WTC11 (cell line): ENCODE measurements around the gene ZNHIT1. TPM values are rescaled to one million over a fixed set of nuclear protein-coding genes. Genes with fewer than 3 reads are reported as not detected.

ENCODE experiments used
- ATAC-seq: fragments of 200-7000 bp; cut with Tn5 transposase; 2 replicates; pipeline ENCODE4 v1.10.0; 2021; ENCODE audit warnings: mild to moderate bottlenecking, moderate library complexity
- CTCF ChIA-PET: fragments of 300-600 bp; sonication (Branson Sonifier 250); formaldehyde crosslinking; loops from one replicate; lab custom pipeline; 2021; ENCODE audit warnings: antibody characterized with exemption; lab: Charles Lee
- POLR2A ChIA-PET: fragments of 350-600 bp; sonication (Branson Sonifier 250); formaldehyde crosslinking; loops from one replicate; lab custom pipeline; 2021; ENCODE audit warnings: antibody characterized with exemption; lab: Charles Lee
- DNase-seq: peaks from one replicate; pipeline ENCODE4 v3.0.0; 2021; ENCODE audit warnings: low spot score
- H3K27ac Mint-ChIP-seq: 2 replicates; pipeline ENCODE4 v1.8.0; 2021; ENCODE audit warnings: mixed read lengths
- H3K27me3 Mint-ChIP-seq: 2 replicates; pipeline ENCODE4 v1.8.0; 2021; ENCODE audit warnings: low read depth, mild to moderate bottlenecking, moderate library complexity, mixed read lengths
- H3K36me3 Mint-ChIP-seq: 2 replicates; pipeline ENCODE4 v1.8.0; 2021; ENCODE audit warnings: mixed read lengths
- H3K4me1 Mint-ChIP-seq: 2 replicates; pipeline ENCODE4 v1.8.0; 2022; ENCODE audit warnings: mixed read lengths
- H3K4me3 Mint-ChIP-seq: 2 replicates; pipeline ENCODE4 v1.8.0; 2021; ENCODE audit warnings: mild to moderate bottlenecking, moderate library complexity, mixed read lengths
- H3K9me3 Mint-ChIP-seq: 2 replicates; pipeline ENCODE4 v1.8.0; 2021; ENCODE audit warnings: mixed read lengths
- CREM ChIP-seq: sonication (generic); formaldehyde crosslinking; IDR thresholded peaks from 2 replicates; pipeline ENCODE4 v1.8.1; 2022; ENCODE audit warnings: mild to moderate bottlenecking, missing genetic modification reagents, moderate library complexity
- GABPB1 ChIP-seq: sonication (generic); formaldehyde crosslinking; IDR thresholded peaks from 2 replicates; pipeline ENCODE4 v1.8.1; 2023; ENCODE audit warnings: mild to moderate bottlenecking, missing genetic modification reagents
- GTF2I ChIP-seq: fragments of 250-450 bp; sonication (Bioruptor Pico); conservative IDR thresholded peaks from 2 replicates; pipeline ENCODE4 v1.4.0; 2021; ENCODE audit warnings: mild to moderate bottlenecking
- MXD4 ChIP-seq: fragments of 250-450 bp; sonication (Bioruptor Pico); IDR thresholded peaks from 2 replicates; pipeline ENCODE4 v1.8.0; 2021; ENCODE audit warnings: mild to moderate bottlenecking, moderate library complexity, borderline replicate concordance
- MYBL2 ChIP-seq: sonication (generic); formaldehyde crosslinking; IDR thresholded peaks from 2 replicates; pipeline ENCODE4 v1.8.1; 2023; ENCODE audit warnings: mild to moderate bottlenecking, moderate library complexity, missing genetic modification reagents
- NFE2L1 ChIP-seq: sonication (generic); formaldehyde crosslinking; IDR thresholded peaks from 2 replicates; pipeline ENCODE4 v1.8.1; 2023; ENCODE audit warnings: missing genetic modification reagents
- RORB ChIP-seq: fragments of 250-450 bp; sonication (Bioruptor Pico); IDR thresholded peaks from 2 replicates; pipeline ENCODE4 v1.9.0; 2021; ENCODE audit warnings: mild to moderate bottlenecking
- SMAD3 ChIP-seq: sonication (generic); formaldehyde crosslinking; IDR thresholded peaks from 2 replicates; pipeline ENCODE4 v1.8.0; 2022; ENCODE audit warnings: missing genetic modification reagents, mild to moderate bottlenecking, borderline replicate concordance
- SP1 ChIP-seq: sonication (generic); formaldehyde crosslinking; conservative IDR thresholded peaks from 2 replicates; pipeline ENCODE4 v1.8.1; 2022; ENCODE audit warnings: missing genetic modification reagents
- TEAD1 ChIP-seq: sonication (generic); formaldehyde crosslinking; IDR thresholded peaks from 2 replicates; pipeline ENCODE4 v1.8.0; 2022; ENCODE audit warnings: mild to moderate bottlenecking, missing genetic modification reagents
- TEAD4 ChIP-seq: sonication (generic); formaldehyde crosslinking; IDR thresholded peaks from 2 replicates; pipeline ENCODE4 v1.8.0; 2022; ENCODE audit warnings: mild to moderate bottlenecking, missing genetic modification reagents
- ZNF232 ChIP-seq: sonication (generic); formaldehyde crosslinking; IDR thresholded peaks from 2 replicates; pipeline ENCODE4 v1.8.0; 2022; ENCODE audit warnings: mild to moderate bottlenecking, missing genetic modification reagents
- ZNF423 ChIP-seq: fragments of 250-450 bp; sonication (Bioruptor Pico); IDR thresholded peaks from 2 replicates; pipeline ENCODE4 v2.1.2; 2022; ENCODE audit warnings: mild to moderate bottlenecking, moderate library complexity
- total RNA-seq: library from RNA; stranded (reverse); gene quantifications from 3 replicates; pipeline ENCODE4 v1.2.3, GENCODE V29; 2021
- TF ChIP-seq, protein P1 (sequence below): sonication (generic); formaldehyde crosslinking; IDR thresholded peaks from 2 replicates; pipeline ENCODE4 v1.8.1; 2022; ENCODE audit warnings: missing genetic modification reagents, borderline replicate concordance
- TF ChIP-seq, protein P2 (sequence below): fragments of 250-450 bp; sonication (Bioruptor Pico); IDR thresholded peaks from 2 replicates; pipeline ENCODE4 v1.9.0; 2021; ENCODE audit warnings: mild to moderate bottlenecking, borderline replicate concordance
- TF ChIP-seq, protein P3 (sequence below): sonication (generic); formaldehyde crosslinking; IDR thresholded peaks from 2 replicates; pipeline ENCODE4 v1.8.1; 2022; ENCODE audit warnings: low read depth, mild to moderate bottlenecking, moderate library complexity, missing genetic modification reagents, borderline replicate concordance
- TF ChIP-seq, protein P4 (sequence below): sonication (generic); formaldehyde crosslinking; IDR thresholded peaks from 2 replicates; pipeline ENCODE4 v1.8.0; 2023; ENCODE audit warnings: mild to moderate bottlenecking, missing genetic modification reagents

The ZNHIT1 gene
- total RNA-seq, 1 experiment from 2014 or later, result 63.9 TPM

DNA sequence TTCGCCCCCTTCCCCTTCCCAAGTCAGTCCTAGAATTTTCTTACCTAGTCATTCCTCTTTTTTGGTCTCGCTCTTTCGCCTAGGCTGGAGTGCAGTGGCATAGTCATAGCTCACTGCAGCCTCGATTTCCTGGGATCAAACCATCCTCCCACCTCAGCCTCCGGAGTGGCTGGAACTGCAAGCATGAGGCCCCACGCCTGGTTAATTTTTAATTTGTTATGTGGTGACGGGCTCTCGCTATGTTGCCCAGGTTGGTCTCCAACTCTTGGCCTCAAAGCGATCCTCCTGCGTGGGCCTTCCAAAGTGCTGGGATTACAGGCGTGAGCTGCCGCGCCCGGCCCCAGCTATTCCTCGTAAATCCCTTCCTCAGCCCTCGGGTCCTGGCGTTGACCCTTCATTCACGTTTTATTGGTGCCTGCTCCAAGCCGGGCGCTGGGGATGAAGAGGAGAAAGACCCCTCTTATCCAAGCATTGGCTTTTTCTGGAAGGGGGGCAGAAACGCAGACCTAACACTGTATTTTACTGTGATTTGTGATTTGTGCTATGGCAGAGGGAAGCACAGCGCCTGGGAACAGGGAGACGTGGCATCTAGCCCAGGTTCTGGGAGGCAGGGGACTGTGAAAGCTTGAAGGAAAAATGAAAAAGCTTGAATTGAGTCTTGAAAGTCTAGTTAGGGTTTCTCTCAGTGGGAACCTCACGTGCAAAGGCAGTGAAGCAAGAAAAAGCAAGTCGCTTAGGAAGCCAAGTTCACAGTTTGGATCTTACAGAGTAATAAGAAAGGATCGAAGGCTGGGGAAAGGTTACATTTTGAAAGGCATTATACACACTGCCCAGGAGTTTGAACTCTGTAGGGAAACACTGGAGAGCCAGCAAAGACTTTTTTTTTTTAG, 516 bp downstream of the ZNHIT1 start:
- peak overlapping the region; percentile 98 for H3K4me3 Mint-ChIP-seq
- H3K4me1 Mint-ChIP-seq, result peaks cover 27% of the 10 kb centered on the region
- ATAC-seq (no peak), DNase-seq (no peak)
- POLR2A ChIA-PET, result interaction anchor here (0.6 to 1.6 kb wide), 10 partner anchors 14 to 270 kb away, joined by 3 to 7 read pairs (median 4); no protein-coding TSS in a partner anchor
- no peaks in the 10 kb centered on the region for H3K9me3 Mint-ChIP-seq
- CTCF ChIA-PET, result interaction anchor here (0.8 to 3.6 kb wide), 34 partner anchors 9 to 324 kb away, joined by 3 to 64 read pairs (median 8); partner anchors contain the start of genes AP1S1, CLDN15, COL26A1 and FIS1
- H3K27me3 Mint-ChIP-seq, result no peaks in the 10 kb centered on the region
- TF ChIP-seq TEAD1 (CRISPR knock-in tag) (no peak), GTF2I (0 out of 2 replicates have a peak, but pooled peaks have one; percentile 9), RORB (CRISPR knock-in tag) (no peak)
- H3K27ac Mint-ChIP-seq, result peak overlapping the region; percentile 90
- H3K36me3 Mint-ChIP-seq, result peaks cover 8% of the 10 kb centered on the region

GRCh38 chr7:101220295-101220694, 2.3 kb downstream of the ZNHIT1 start:
- ATAC-seq (no peak), DNase-seq (no peak)
- H3K9me3 Mint-ChIP-seq, result no peaks in the 10 kb centered on the region
- TF ChIP-seq MXD4 (no peak), NFE2L1 (no peak), GABPB1 (CRISPR knock-in tag) (peak; percentile 60)
- TF ChIP-seq, protein P1, sequence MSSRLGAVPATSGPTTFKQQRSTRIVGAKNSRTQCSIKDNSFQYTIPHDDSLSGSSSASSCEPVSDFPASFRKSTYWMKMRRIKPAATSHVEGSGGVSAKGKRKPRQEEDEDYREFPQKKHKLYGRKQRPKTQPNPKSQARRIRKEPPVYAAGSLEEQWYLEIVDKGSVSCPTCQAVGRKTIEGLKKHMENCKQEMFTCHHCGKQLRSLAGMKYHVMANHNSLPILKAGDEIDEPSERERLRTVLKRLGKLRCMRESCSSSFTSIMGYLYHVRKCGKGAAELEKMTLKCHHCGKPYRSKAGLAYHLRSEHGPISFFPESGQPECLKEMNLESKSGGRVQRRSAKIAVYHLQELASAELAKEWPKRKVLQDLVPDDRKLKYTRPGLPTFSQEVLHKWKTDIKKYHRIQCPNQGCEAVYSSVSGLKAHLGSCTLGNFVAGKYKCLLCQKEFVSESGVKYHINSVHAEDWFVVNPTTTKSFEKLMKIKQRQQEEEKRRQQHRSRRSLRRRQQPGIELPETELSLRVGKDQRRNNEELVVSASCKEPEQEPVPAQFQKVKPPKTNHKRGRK (CRISPR knock-in tag), result no peak
- TF ChIP-seq, protein P2, sequence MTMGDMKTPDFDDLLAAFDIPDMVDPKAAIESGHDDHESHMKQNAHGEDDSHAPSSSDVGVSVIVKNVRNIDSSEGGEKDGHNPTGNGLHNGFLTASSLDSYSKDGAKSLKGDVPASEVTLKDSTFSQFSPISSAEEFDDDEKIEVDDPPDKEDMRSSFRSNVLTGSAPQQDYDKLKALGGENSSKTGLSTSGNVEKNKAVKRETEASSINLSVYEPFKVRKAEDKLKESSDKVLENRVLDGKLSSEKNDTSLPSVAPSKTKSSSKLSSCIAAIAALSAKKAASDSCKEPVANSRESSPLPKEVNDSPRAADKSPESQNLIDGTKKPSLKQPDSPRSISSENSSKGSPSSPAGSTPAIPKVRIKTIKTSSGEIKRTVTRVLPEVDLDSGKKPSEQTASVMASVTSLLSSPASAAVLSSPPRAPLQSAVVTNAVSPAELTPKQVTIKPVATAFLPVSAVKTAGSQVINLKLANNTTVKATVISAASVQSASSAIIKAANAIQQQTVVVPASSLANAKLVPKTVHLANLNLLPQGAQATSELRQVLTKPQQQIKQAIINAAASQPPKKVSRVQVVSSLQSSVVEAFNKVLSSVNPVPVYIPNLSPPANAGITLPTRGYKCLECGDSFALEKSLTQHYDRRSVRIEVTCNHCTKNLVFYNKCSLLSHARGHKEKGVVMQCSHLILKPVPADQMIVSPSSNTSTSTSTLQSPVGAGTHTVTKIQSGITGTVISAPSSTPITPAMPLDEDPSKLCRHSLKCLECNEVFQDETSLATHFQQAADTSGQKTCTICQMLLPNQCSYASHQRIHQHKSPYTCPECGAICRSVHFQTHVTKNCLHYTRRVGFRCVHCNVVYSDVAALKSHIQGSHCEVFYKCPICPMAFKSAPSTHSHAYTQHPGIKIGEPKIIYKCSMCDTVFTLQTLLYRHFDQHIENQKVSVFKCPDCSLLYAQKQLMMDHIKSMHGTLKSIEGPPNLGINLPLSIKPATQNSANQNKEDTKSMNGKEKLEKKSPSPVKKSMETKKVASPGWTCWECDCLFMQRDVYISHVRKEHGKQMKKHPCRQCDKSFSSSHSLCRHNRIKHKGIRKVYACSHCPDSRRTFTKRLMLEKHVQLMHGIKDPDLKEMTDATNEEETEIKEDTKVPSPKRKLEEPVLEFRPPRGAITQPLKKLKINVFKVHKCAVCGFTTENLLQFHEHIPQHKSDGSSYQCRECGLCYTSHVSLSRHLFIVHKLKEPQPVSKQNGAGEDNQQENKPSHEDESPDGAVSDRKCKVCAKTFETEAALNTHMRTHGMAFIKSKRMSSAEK (CRISPR knock-in tag), result no peak
- no peak overlapping the region for H3K27ac Mint-ChIP-seq
- ChIA-PET POLR2A (no interaction called here), CTCF (interaction anchor here (1.3 kb wide), 1 partner anchor 62 kb away, joined by 3 read pairs; no protein-coding TSS in a partner anchor)
- H3K27me3 Mint-ChIP-seq, result no peaks in the 10 kb centered on the region
- H3K4me1 Mint-ChIP-seq, result peaks cover 27% of the 10 kb centered on the region
- H3K4me3 Mint-ChIP-seq, result no peak overlapping the region
- peaks cover 22% of the 10 kb centered on the region for H3K36me3 Mint-ChIP-seq

GRCh38 chr7:101222275-101222830, 4.4 kb downstream of the ZNHIT1 start:
- ATAC-seq, result no peak
- H3K4me3 Mint-ChIP-seq, result no peak overlapping the region
- peak overlapping the region; percentile 58 for H3K27ac Mint-ChIP-seq
- H3K9me3 Mint-ChIP-seq, result no peaks in the 10 kb centered on the region
- no peak for DNase-seq
- POLR2A ChIA-PET, result interaction anchor here (0.6 kb wide), 2 partner anchors 190 to 395 kb away, joined by 3 to 7 read pairs; partner anchors contain the start of gene EPHB4
- H3K27me3 Mint-ChIP-seq, result no peaks in the 10 kb centered on the region
- peaks cover 28% of the 10 kb centered on the region for H3K36me3 Mint-ChIP-seq
- CTCF ChIA-PET, result interaction anchor here (1.0 to 2.0 kb wide), 5 partner anchors 13 to 79 kb away, joined by 4 to 10 read pairs (median 5); partner anchors contain the start of gene FIS1
- peaks cover 18% of the 10 kb centered on the region for H3K4me1 Mint-ChIP-seq
- TF ChIP-seq TEAD1 (CRISPR knock-in tag), result no peak
- TF ChIP-seq, all 79 proteins: peak for 0

- DNase-seq (no peak), ATAC-seq (no peak)
- POLR2A ChIA-PET, result no interaction called here
- TF ChIP-seq SP1 (no peak), MXD4 (no peak), ZNF423 (CRISPR knock-in tag) (no peak), ZNF232 (CRISPR knock-in tag) (no peak), SMAD3 (CRISPR knock-in tag) (no peak), MYBL2 (CRISPR knock-in tag) (no peak), TEAD4 (CRISPR knock-in tag) (no peak), NFE2L1 (no peak), CREM (CRISPR knock-in tag) (no peak)
- TF ChIP-seq, protein P3, sequence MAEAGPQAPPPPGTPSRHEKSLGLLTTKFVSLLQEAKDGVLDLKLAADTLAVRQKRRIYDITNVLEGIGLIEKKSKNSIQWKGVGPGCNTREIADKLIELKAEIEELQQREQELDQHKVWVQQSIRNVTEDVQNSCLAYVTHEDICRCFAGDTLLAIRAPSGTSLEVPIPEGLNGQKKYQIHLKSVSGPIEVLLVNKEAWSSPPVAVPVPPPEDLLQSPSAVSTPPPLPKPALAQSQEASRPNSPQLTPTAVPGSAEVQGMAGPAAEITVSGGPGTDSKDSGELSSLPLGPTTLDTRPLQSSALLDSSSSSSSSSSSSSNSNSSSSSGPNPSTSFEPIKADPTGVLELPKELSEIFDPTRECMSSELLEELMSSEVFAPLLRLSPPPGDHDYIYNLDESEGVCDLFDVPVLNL (CRISPR knock-in tag), result no peak
- TF ChIP-seq, protein P4, sequence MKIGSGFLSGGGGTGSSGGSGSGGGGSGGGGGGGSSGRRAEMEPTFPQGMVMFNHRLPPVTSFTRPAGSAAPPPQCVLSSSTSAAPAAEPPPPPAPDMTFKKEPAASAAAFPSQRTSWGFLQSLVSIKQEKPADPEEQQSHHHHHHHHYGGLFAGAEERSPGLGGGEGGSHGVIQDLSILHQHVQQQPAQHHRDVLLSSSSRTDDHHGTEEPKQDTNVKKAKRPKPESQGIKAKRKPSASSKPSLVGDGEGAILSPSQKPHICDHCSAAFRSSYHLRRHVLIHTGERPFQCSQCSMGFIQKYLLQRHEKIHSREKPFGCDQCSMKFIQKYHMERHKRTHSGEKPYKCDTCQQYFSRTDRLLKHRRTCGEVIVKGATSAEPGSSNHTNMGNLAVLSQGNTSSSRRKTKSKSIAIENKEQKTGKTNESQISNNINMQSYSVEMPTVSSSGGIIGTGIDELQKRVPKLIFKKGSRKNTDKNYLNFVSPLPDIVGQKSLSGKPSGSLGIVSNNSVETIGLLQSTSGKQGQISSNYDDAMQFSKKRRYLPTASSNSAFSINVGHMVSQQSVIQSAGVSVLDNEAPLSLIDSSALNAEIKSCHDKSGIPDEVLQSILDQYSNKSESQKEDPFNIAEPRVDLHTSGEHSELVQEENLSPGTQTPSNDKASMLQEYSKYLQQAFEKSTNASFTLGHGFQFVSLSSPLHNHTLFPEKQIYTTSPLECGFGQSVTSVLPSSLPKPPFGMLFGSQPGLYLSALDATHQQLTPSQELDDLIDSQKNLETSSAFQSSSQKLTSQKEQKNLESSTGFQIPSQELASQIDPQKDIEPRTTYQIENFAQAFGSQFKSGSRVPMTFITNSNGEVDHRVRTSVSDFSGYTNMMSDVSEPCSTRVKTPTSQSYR (CRISPR knock-in tag), result no peak
These were observed 5.6 kb downstream of the ZNHIT1 start for GRCh38 chr7:101223528-101223927.

More at GRCh38 chr7:101223528-101223927, 5.6 kb downstream of the ZNHIT1 start:
- Mint-ChIP-seq H3K27ac (no peak overlapping the region), H3K27me3 (no peaks in the 10 kb centered on the region), H3K36me3 (peaks cover 34% of the 10 kb centered on the region), H3K9me3 (no peaks in the 10 kb centered on the region), H3K4me1 (peaks cover 16% of the 10 kb centered on the region), H3K4me3 (no peak overlapping the region)
- CTCF ChIA-PET, result no interaction called here
